ENCODE data around the gene CACNA1A. TPM values are rescaled to one million over a fixed set of nuclear protein-coding genes. Genes with fewer than 3 reads are reported as not detected.
A peak's percentile ranks its signal among the peaks of the same experiment; 100 is the strongest.
"Not testable (repeated sequence)": the region's sequence is repeated elsewhere in the genome, so short reads cannot be mapped to it uniquely, and the experiment has no call there.

CACNA1A gene
- total RNA-seq, 1 experiment from 2014 or later, result not detected

GRCh38 chr19:13173139-13173737 lies 333.0 kb downstream of the CACNA1A start:
- no peaks in the 10 kb centered on the region for H3K9me3 Mint-ChIP-seq (ENCODE audit: unreplicated experiment)
- no peak for DNase-seq (ENCODE audit: unreplicated experiment)
- H3K27ac Mint-ChIP-seq (ENCODE audit: low read depth, unreplicated experiment), result no peak overlapping the region
- no peak overlapping the region for H3K4me3 Mint-ChIP-seq (ENCODE audit: unreplicated experiment)
- no peaks in the 10 kb centered on the region for H3K27me3 Mint-ChIP-seq (ENCODE audit: insufficient read depth, unreplicated experiment)
- H3K4me1 Mint-ChIP-seq (ENCODE audit: insufficient read depth, unreplicated experiment), result peaks cover 19% of the 10 kb centered on the region
- no TSS peak for BruUV-seq (replicated peaks)
- intact Hi-C loops (cut with micrococcal nuclease), result no loop called here
- no peaks in the 10 kb centered on the region for H3K36me3 Mint-ChIP-seq (ENCODE audit: insufficient read depth, unreplicated experiment)
- POLR2A ChIA-PET, result no interaction called here
- TF ChIP-seq CTCF (IDR thresholded peaks at IDR 0.05; ENCODE audit: unreplicated experiment), result no peak
- CTCF ChIA-PET, result no interaction called here

- DNase-seq (ENCODE audit: unreplicated experiment), result peak; percentile 93
- H3K4me3 Mint-ChIP-seq (ENCODE audit: unreplicated experiment), result no peak overlapping the region
- no peaks in the 10 kb centered on the region for H3K27me3 Mint-ChIP-seq (ENCODE audit: insufficient read depth, unreplicated experiment)
- peak overlapping the region; percentile 61 for H3K27ac Mint-ChIP-seq (ENCODE audit: low read depth, unreplicated experiment)
- no peaks in the 10 kb centered on the region for H3K36me3 Mint-ChIP-seq (ENCODE audit: insufficient read depth, unreplicated experiment)
- ChIA-PET CTCF (no interaction called here), POLR2A (no interaction called here)
- H3K9me3 Mint-ChIP-seq (ENCODE audit: unreplicated experiment), result no peaks in the 10 kb centered on the region
- no TSS peak for BruUV-seq (replicated peaks)
- peaks cover 19% of the 10 kb centered on the region for H3K4me1 Mint-ChIP-seq (ENCODE audit: insufficient read depth, unreplicated experiment)
- intact Hi-C loops (cut with micrococcal nuclease), result no loop called here
- no peak for TF ChIP-seq CTCF (IDR thresholded peaks at IDR 0.05; ENCODE audit: unreplicated experiment)
These were observed 333.7 kb downstream of the CACNA1A start for GRCh38 chr19:13172346-13173138.

- H3K4me3 Mint-ChIP-seq (ENCODE audit: unreplicated experiment), result no peak overlapping the region
- no TSS peak for BruUV-seq (replicated peaks)
- CTCF ChIA-PET, result no interaction called here
- no peaks in the 10 kb centered on the region for H3K36me3 Mint-ChIP-seq (ENCODE audit: insufficient read depth, unreplicated experiment)
- TF ChIP-seq CTCF (IDR thresholded peaks at IDR 0.05; ENCODE audit: unreplicated experiment), result no peak
- POLR2A ChIA-PET, result interaction anchor here (2.4 kb wide), 1 partner anchor 21 kb away, joined by 11 read pairs; the partner anchor contains the start of genes IER2 and STX10
- no peak overlapping the region for H3K27ac Mint-ChIP-seq (ENCODE audit: low read depth, unreplicated experiment)
- peaks cover 26% of the 10 kb centered on the region for H3K4me1 Mint-ChIP-seq (ENCODE audit: insufficient read depth, unreplicated experiment)
- no peaks in the 10 kb centered on the region for H3K9me3 Mint-ChIP-seq (ENCODE audit: unreplicated experiment)
- no peaks in the 10 kb centered on the region for H3K27me3 Mint-ChIP-seq (ENCODE audit: insufficient read depth, unreplicated experiment)
- intact Hi-C loops (cut with micrococcal nuclease), result no loop called here
- DNase-seq (ENCODE audit: unreplicated experiment), result no peak
These were observed 335.1 kb downstream of the CACNA1A start for GRCh38 chr19:13171146-13171545.

- POLR2A ChIA-PET, result interaction anchor here (0.8 to 2.4 kb wide), 5 partner anchors 16 to 91 kb away, joined by 3 to 11 read pairs (median 4); partner anchors contain the start of genes IER2 and STX10
- intact Hi-C loops (cut with micrococcal nuclease), result loop anchor here (5.0 kb wide), 1 partner anchor 52 kb away; the partner anchor contains the start of genes NACC1 and TRMT1
- Mint-ChIP-seq H3K27ac (ENCODE audit: low read depth, unreplicated experiment) (no peak overlapping the region), H3K9me3 (ENCODE audit: unreplicated experiment) (no peaks in the 10 kb centered on the region), H3K27me3 (ENCODE audit: insufficient read depth, unreplicated experiment) (no peaks in the 10 kb centered on the region), H3K4me1 (ENCODE audit: insufficient read depth, unreplicated experiment) (peaks cover 29% of the 10 kb centered on the region), H3K36me3 (ENCODE audit: insufficient read depth, unreplicated experiment) (no peaks in the 10 kb centered on the region), H3K4me3 (ENCODE audit: unreplicated experiment) (no peak overlapping the region)
- no TSS peak for BruUV-seq (replicated peaks)
- CTCF ChIA-PET, result interaction anchor here (0.5 to 1.2 kb wide), 6 partner anchors 15 to 711 kb away, joined by 3 to 4 read pairs (median 3); no protein-coding TSS in a partner anchor
- TF ChIP-seq CTCF (IDR thresholded peaks at IDR 0.05; ENCODE audit: unreplicated experiment), result no peak
- DNase-seq (ENCODE audit: unreplicated experiment), result peak; percentile 84
These were observed 336.5 kb downstream of the CACNA1A start for GRCh38 chr19:13169769-13170168.

GRCh38 chr19:13166151-13166550 lies 340.1 kb downstream of the CACNA1A start:
- H3K4me1 Mint-ChIP-seq (ENCODE audit: insufficient read depth, unreplicated experiment), result peaks cover 33% of the 10 kb centered on the region
- not testable (repeated sequence) for H3K27me3 Mint-ChIP-seq (ENCODE audit: insufficient read depth, unreplicated experiment); DNase-seq (ENCODE audit: unreplicated experiment); BruUV-seq (replicated peaks); H3K36me3 Mint-ChIP-seq (ENCODE audit: insufficient read depth, unreplicated experiment); H3K4me3 Mint-ChIP-seq (ENCODE audit: unreplicated experiment); H3K9me3 Mint-ChIP-seq (ENCODE audit: unreplicated experiment); H3K27ac Mint-ChIP-seq (ENCODE audit: low read depth, unreplicated experiment)
- CTCF ChIA-PET, result interaction anchor here (0.5 to 0.9 kb wide), 4 partner anchors 30 to 370 kb away, joined by 3 to 4 read pairs (median 3); no protein-coding TSS in a partner anchor
- POLR2A ChIA-PET, result interaction anchor here (2.7 to 7.2 kb wide), 4 partner anchors 11 to 16 kb away, joined by 21 to 101 read pairs (median 62); partner anchors contain the start of genes IER2 and STX10
- intact Hi-C loops (cut with micrococcal nuclease), result loop anchor here (5.0 kb wide), 1 partner anchor 49 kb away; the partner anchor contains the start of genes NACC1 and TRMT1

All from MCF 10A (cell line).